ENCODE data around the gene COL11A2.

COL11A2 gene

DNA sequence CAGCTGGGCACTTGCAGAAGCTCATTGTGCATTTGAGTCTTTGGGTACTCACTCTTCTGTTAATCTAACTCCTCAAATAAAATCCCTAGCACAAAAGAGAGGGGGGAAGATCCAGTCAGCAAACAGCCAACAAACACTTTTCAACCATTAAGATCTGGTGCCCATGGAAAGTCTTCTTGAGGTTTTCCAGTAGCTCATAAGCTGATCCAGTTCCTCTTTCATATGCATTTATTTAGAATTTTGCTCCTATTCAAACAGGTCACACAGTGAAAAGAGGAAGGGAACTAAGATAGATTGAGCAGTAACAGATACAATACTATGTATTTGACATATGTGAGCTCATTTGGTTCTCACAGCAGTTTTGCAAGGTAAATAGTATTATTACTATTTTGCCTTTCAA, 77.9 kb downstream of the COL11A2 start:
- DNase-seq, result peak; percentile 57

DNA sequence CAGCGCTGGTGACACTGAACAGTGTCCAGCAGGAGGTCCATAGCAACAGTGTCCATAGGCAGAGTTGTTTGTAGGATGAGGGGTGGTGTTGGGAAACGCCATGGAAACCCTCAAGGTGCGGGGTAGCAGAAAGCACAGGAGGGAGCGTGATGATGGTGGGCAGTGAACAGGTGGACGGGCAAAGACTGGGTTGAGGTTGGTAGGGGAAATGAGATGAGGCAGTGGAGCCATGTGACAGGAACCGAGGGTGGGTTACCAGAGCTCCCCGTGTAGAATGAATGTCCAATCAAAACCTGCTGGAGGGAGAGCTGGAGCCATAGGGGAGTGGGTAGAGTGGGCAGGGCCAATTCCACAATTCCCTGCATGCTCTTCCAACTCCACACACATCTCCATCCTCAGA, 78.5 kb downstream of the COL11A2 start:
- DNase-seq, result no peak

All from OCI-M1 (cell line).